K562 (cell line): ENCODE data around the gene FTH1. TPM values are rescaled to one million over a fixed set of nuclear protein-coding genes. Genes with fewer than 3 reads are reported as not detected.

ENCODE experiments used
- ATF7 ChIP-seq: fragments of 450-650 bp; IDR thresholded peaks from 2 replicates; pipeline ENCODE4 v1.7.1; 2014; ENCODE audit warnings: mild to moderate bottlenecking, moderate library complexity
- BCOR ChIP-seq: fragments of 450-650 bp; IDR thresholded peaks from 2 replicates; pipeline ENCODE4 v1.6.1; 2016
- CEBPB ChIP-seq: fragments of 450-650 bp; IDR thresholded peaks from 2 replicates; pipeline ENCODE4 v1.6.1; 2016; ENCODE audit warnings: missing genetic modification characterization, missing compliant biosample characterization
- HNRNPL ChIP-seq: fragments of 200-400 bp; formaldehyde crosslinking; IDR thresholded peaks from 2 replicates; pipeline ENCODE4 v1.6.1; 2017; ENCODE audit warnings: low read depth, mild to moderate bottlenecking, low read length
- JUND ChIP-seq, 2 experiments: IDR thresholded peaks; 2 replicates in 1 of 2; 3 replicates in 1 of 2; pipeline ENCODE4 v1.6.1; 2011; ENCODE audit warnings: borderline replicate concordance in 2 of 2, low read depth in 2 of 2, low read length in 2 of 2, improper control_type of control experiment in 1 of 2, missing biosample characterization in 1 of 2, missing genetic modification characterization in 1 of 2, missing genetic modification reagents in 1 of 2
- U2AF2 ChIP-seq: fragments of 200-400 bp; formaldehyde crosslinking; optimal IDR thresholded peaks from 2 replicates; pipeline ENCODE3; 2017; ENCODE audit warnings: low read depth, mild to moderate bottlenecking, low read length
- ZFP36 ChIP-seq: fragments of 150-350 bp; IDR thresholded peaks from 2 replicates; pipeline ENCODE4 v1.6.1; 2018; ENCODE audit warnings: low read length, low read depth; ENCODE audit not compliant: partially characterized antibody
- ZNF41 ChIP-seq: fragments of 250-450 bp; sonication (Bioruptor Pico); conservative IDR thresholded peaks from 2 replicates; pipeline ENCODE4 v1.4.0; 2020; ENCODE audit warnings: mild to moderate bottlenecking
- polyA plus RNA-seq, 8 experiments: library from polyadenylated mRNA; depleted of rRNA in 4 of 8; stranded (reverse) in 5 of 8; unstranded in 3 of 8; fragments of >200 nt; fragmentation: Nextera tagmentation in 2 of 8; fragmentation: Illumina TruSeq in 1 of 8; extraction: Ambion mirVana in 2 of 8; extraction: Trizol in 1 of 8; gene quantifications; 2 replicates each; pipeline versions ENCODE4 v1.2.1 to v1.2.3, GENCODE V29; 2011 to 2014; ENCODE audit warnings: inconsistent platforms in 1 of 8, missing spikeins in 1 of 8
- total RNA-seq, 7 experiments: library from RNA; depleted of rRNA in 6 of 7; stranded (reverse); fragments of >200 nt in 6 of 7; fragmentation: Illumina TruSeq in 2 of 7; extraction: Trizol in 2 of 7; gene quantifications; 2 replicates each; pipeline versions ENCODE4 v1.2.1 to v1.2.3, GENCODE V29; 2011 to 2021; ENCODE audit warnings: low replicate concordance in 1 of 7
- TF ChIP-seq, protein P1 (sequence below), 2 experiments: fragments of 450-650 bp in 1 of 2; sonication (generic) in 1 of 2; formaldehyde crosslinking in 1 of 2; IDR thresholded peaks in 1 of 2; conservative IDR thresholded peaks in 1 of 2; 2 replicates each; pipeline versions ENCODE4 v1.6.1 to v1.8.1; 2016 to 2023; ENCODE audit warnings: mild to moderate bottlenecking in 2 of 2, moderate library complexity in 2 of 2, inconsistent platforms in 1 of 2, missing genetic modification reagents in 1 of 2
- TF ChIP-seq, protein P2 (sequence below): fragments of 450-650 bp; formaldehyde crosslinking; IDR thresholded peaks from 2 replicates; pipeline ENCODE4 v1.4.0; 2022; ENCODE audit warnings: mild to moderate bottlenecking, moderate library complexity
- TF ChIP-seq, protein P3 (sequence below), 2 experiments: fragments of 450-650 bp in 1 of 2; sonication (generic) in 1 of 2; formaldehyde crosslinking in 1 of 2; IDR thresholded peaks; 2 replicates each; pipeline versions ENCODE4 v1.7.1 to v1.9.0; 2016 to 2022; ENCODE audit warnings: inconsistent platforms in 1 of 2, mild to moderate bottlenecking in 1 of 2, missing genetic modification reagents in 1 of 2
- TF ChIP-seq, protein P4 (sequence below): sonication (generic); formaldehyde crosslinking; IDR thresholded peaks from 2 replicates; pipeline ENCODE4 v1.8.0; 2022; ENCODE audit warnings: missing genetic modification reagents, mild to moderate bottlenecking, borderline replicate concordance

Gene FTH1
- total and polyA plus RNA-seq, 9 of the 15 experiments (the other 6 are each of a cell fraction or from before 2014, with no cell fraction given) = 370 to 3,146 (median 802) TPM

DNA sequence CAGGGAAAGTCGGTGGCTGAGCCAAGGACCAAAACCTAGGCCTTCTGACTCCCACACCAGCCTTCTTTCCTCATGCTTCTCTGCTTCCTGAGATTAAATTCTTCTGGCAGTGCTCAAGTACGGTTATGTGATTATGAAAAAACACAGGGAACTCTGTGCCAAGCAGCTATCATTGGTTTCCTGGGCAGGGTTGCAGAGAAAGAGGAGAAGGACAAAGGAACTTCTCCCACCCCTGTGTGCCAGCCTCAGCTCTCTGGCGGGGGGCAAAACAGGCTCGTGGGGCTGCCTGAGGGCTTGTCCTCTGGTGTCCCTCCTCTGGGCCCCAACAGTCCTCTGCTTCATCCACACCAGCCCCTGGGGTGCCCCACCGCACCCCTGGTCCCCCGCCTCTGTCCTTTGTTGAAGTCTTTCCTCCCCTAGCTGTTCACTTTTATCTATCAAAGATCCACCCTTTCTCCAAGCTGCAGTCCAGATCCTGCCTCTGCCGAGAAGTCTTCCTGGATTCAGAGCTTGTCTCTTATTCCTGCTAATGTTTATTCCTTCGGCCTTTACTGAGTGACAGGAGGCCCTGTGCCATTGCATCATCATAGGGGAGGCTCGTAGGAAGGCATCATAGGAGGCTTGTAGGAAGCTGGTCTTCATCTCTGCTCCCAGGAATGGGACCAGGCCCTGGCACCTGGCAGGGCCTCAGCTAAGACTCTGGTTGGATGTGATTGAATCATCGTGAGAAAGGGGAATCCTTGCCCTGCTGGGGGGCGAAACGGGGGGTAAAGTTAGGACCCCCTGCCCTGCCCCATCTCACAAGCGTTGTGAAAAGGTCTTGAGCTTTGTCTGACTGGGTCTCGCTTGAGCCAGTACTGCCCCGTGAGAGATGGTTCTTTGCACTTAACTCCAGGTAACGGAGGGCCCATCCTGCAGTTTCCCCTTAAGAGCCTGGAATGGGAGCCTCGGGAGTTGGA is 11.5 kb upstream of the FTH1 start (continued):
- peak; percentile 52; the same call in 1 of the 2 replicates for TF ChIP-seq JUND (IDR thresholded peaks at IDR 0.05; ENCODE audit: borderline replicate concordance, low read depth, low read length)
- TF ChIP-seq JUND (tag; IDR thresholded peaks at IDR 0.05; ENCODE audit: borderline replicate concordance, low read depth, low read length) = no peak; the same call in 2 of the 3 replicates
- no peak for TF ChIP-seq ZNF41 (CRISPR knock-in tag)
- TF ChIP-seq CEBPB (tag) = peak; percentile 89
- TF ChIP-seq, protein P1, sequence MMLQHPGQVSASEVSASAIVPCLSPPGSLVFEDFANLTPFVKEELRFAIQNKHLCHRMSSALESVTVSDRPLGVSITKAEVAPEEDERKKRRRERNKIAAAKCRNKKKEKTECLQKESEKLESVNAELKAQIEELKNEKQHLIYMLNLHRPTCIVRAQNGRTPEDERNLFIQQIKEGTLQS (IDR thresholded peaks at IDR 0.05) = peak; percentile 96
- TF ChIP-seq, protein P1 (CRISPR knock-in tag; conservative IDR thresholded peaks at IDR 0.05) = no peak
- no peak for TF ChIP-seq U2AF2
- TF ChIP-seq, protein P2, sequence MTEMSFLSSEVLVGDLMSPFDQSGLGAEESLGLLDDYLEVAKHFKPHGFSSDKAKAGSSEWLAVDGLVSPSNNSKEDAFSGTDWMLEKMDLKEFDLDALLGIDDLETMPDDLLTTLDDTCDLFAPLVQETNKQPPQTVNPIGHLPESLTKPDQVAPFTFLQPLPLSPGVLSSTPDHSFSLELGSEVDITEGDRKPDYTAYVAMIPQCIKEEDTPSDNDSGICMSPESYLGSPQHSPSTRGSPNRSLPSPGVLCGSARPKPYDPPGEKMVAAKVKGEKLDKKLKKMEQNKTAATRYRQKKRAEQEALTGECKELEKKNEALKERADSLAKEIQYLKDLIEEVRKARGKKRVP (CRISPR knock-in tag) = 0 out of 2 replicates have a peak, but pooled peaks have one; percentile 45
- TF ChIP-seq, protein P3, sequence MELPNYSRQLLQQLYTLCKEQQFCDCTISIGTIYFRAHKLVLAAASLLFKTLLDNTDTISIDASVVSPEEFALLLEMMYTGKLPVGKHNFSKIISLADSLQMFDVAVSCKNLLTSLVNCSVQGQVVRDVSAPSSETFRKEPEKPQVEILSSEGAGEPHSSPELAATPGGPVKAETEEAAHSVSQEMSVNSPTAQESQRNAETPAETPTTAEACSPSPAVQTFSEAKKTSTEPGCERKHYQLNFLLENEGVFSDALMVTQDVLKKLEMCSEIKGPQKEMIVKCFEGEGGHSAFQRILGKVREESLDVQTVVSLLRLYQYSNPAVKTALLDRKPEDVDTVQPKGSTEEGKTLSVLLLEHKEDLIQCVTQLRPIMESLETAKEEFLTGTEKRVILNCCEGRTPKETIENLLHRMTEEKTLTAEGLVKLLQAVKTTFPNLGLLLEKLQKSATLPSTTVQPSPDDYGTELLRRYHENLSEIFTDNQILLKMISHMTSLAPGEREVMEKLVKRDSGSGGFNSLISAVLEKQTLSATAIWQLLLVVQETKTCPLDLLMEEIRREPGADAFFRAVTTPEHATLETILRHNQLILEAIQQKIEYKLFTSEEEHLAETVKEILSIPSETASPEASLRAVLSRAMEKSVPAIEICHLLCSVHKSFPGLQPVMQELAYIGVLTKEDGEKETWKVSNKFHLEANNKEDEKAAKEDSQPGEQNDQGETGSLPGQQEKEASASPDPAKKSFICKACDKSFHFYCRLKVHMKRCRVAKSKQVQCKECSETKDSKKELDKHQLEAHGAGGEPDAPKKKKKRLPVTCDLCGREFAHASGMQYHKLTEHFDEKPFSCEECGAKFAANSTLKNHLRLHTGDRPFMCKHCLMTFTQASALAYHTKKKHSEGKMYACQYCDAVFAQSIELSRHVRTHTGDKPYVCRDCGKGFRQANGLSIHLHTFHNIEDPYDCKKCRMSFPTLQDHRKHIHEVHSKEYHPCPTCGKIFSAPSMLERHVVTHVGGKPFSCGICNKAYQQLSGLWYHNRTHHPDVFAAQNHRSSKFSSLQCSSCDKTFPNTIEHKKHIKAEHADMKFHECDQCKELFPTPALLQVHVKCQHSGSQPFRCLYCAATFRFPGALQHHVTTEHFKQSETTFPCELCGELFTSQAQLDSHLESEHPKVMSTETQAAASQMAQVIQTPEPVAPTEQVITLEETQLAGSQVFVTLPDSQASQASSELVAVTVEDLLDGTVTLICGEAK (IDR thresholded peaks at IDR 0.05) = no peak
- TF ChIP-seq, protein P3 (CRISPR knock-in tag; IDR thresholded peaks at IDR 0.05) = no peak
- peak; percentile 98 for TF ChIP-seq ZFP36
- TF ChIP-seq, protein P4, sequence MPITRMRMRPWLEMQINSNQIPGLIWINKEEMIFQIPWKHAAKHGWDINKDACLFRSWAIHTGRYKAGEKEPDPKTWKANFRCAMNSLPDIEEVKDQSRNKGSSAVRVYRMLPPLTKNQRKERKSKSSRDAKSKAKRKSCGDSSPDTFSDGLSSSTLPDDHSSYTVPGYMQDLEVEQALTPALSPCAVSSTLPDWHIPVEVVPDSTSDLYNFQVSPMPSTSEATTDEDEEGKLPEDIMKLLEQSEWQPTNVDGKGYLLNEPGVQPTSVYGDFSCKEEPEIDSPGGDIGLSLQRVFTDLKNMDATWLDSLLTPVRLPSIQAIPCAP (CRISPR knock-in tag) = no peak
- TF ChIP-seq HNRNPL = no peak
- TF ChIP-seq ATF7 = peak; percentile 37; the same call in 1 of the 2 replicates
- TF ChIP-seq BCOR = peak; percentile 37; the same call in 1 of the 2 replicates
